ENCODE measurements around the gene SEMA4D. TPM values are rescaled to one million over a fixed set of nuclear protein-coding genes. Genes with fewer than 3 reads are reported as not detected.

Gene SEMA4D
- total RNA-seq, 2 donors from 2014 or later = 17.1 to 52.7 TPM

DNA sequence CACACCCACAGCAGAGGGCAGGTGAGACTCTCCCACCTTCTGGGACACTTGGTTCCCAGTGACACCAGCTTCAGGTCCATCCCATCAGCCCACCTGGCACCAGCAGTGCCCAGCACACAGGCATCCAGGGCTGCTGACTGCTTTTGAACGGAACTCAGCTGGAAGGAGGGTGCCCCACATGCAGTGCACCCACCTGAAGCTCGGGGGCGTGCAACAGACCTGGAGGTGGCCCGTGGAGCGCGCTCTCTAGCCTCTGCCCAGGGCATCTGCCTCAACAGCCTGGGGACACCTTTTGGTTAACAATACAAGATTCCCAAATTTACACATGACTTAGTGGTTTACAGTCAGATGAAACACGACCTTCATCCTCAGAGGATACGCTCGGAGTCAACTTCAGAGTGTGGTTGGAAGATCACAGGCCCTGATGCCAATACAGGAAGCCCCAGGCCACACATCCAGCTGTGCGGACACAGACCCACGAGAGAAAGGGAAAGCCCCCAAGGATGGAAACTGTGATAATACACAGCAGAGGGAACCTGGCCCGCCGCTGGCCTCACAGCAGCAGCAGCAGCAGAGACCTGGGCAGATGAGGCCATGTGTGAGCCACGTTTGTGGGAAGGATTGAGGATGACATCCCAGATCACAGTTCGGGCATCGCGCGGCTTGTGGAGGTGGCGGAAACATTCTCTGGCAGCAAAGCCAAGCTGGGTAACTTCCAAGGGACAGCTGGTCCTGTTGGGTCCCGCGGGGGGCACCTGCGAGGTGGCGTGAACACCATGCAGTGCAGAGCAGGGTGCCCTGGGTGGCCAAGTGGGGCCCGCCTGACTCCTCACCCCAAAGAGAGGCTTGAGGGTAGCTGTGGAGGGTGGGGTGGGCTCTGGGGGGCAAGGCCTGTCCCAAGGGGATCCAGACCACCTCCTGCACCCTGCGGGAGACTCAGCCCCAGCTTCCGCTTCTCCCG, 115.6 kb downstream of the SEMA4D start:
- Histone ChIP-seq H3K9me3 (no peaks in the 10 kb centered on the region), H3K27ac (no peak overlapping the region), H3K4me3 (no peak overlapping the region), H3K27me3 (replicated peaks; ENCODE audit: insufficient read depth) (no peaks in the 10 kb centered on the region), H3K36me3 (peaks cover 0 to 6% of the 10 kb centered on the region in 2 donors), H3K4me1 (replicated peaks) (no peaks in the 10 kb centered on the region)
- no peak for DNase-seq (ENCODE audit: low spot score)
- intact Hi-C loops (cut with DNase I) = no loop called here
- WGBS = 82% methylated on average over 22 of the region's 27 CpGs
- TF ChIP-seq, protein P1, sequence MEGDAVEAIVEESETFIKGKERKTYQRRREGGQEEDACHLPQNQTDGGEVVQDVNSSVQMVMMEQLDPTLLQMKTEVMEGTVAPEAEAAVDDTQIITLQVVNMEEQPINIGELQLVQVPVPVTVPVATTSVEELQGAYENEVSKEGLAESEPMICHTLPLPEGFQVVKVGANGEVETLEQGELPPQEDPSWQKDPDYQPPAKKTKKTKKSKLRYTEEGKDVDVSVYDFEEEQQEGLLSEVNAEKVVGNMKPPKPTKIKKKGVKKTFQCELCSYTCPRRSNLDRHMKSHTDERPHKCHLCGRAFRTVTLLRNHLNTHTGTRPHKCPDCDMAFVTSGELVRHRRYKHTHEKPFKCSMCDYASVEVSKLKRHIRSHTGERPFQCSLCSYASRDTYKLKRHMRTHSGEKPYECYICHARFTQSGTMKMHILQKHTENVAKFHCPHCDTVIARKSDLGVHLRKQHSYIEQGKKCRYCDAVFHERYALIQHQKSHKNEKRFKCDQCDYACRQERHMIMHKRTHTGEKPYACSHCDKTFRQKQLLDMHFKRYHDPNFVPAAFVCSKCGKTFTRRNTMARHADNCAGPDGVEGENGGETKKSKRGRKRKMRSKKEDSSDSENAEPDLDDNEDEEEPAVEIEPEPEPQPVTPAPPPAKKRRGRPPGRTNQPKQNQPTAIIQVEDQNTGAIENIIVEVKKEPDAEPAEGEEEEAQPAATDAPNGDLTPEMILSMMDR (IDR thresholded peaks at IDR 0.05) = no peak
- TF ChIP-seq POLR2A (IDR thresholded peaks at IDR 0.05) (no peak), POLR2AphosphoS5 (IDR thresholded peaks at IDR 0.05) (no peak)

DNA sequence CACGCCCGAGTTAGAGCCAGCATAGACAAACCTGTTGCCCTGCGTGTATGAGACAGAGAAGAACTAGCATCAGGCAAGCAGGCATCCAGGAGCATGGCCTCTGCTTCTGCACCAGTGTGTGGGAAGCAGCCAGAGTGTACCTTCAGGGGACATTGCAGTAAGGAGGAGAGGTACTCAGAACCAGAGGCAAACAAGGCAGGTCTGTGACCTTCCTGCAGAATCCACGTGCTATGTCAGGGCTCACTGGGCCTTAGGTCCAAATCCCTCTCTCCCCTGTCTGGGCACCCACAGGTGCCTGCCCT, 116.7 kb downstream of the SEMA4D start:
- no peaks in the 10 kb centered on the region for H3K27me3 ChIP-seq (replicated peaks; ENCODE audit: insufficient read depth)
- no peak for DNase-seq (ENCODE audit: low spot score)
- H3K4me1 ChIP-seq (replicated peaks) = no peaks in the 10 kb centered on the region
- H3K4me3 ChIP-seq = no peak overlapping the region
- H3K27ac ChIP-seq = no peak overlapping the region
- peaks cover 0 to 6% of the 10 kb centered on the region in 2 donors for H3K36me3 ChIP-seq
- intact Hi-C loops (cut with DNase I) = no loop called here
- WGBS = 97% methylated on average over 2 of the region's 4 CpGs
- H3K9me3 ChIP-seq = no peaks in the 10 kb centered on the region
- TF ChIP-seq POLR2A (IDR thresholded peaks at IDR 0.05) = no peak
- TF ChIP-seq, protein P1 (IDR thresholded peaks at IDR 0.05) = no peak
- no peak for TF ChIP-seq POLR2AphosphoS5 (IDR thresholded peaks at IDR 0.05)

DNA sequence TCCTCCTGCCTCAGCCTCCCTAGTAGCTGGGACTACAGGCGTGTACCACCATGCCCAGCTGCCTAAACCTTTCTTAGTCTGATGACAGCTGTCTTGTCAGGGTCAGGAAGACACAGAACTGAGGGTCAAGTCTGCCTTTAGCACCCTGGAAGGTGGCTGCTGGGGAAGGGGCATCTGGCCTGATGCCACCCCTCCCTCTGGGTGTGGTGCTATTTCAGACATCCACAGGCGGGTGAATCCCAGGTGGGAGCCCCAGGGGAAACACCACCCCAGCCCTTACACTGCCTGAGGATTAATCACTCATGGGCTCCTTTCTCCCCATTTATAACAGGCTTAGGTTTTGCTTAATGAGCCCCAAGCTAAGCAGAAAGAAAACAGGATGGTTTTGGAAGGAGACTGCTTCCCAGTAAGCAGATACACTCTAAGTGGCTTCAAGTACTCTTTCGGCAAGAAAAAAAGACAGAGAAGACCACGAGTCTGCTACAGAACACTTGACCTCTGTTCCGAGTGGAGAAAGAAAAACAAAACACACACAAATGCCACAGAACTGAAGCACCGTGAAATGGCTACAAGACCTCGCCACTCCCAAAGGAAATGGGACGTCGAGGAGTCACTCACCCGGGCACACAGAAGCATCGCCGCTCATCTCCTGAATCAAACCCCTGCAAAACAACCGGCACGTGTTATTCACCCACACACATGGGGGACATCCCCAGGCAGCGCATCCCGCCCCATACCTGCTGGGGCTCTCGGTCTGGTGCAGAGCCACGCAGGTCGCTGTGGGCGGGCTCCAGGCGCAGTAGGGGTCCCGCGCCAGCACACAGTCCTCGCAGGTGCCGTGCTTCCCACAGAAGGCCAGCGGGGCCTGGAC, 117.2 kb downstream of the SEMA4D start:
- Histone ChIP-seq H3K9me3 (no peaks in the 10 kb centered on the region), H3K4me3 (no peak overlapping the region), H3K27ac (no peak overlapping the region), H3K27me3 (replicated peaks; ENCODE audit: insufficient read depth) (no peaks in the 10 kb centered on the region), H3K36me3 (peaks cover 0 to 6% of the 10 kb centered on the region in 2 donors), H3K4me1 (replicated peaks) (no peaks in the 10 kb centered on the region)
- no peak for TF ChIP-seq POLR2A (IDR thresholded peaks at IDR 0.05)
- TF ChIP-seq, protein P1 (IDR thresholded peaks at IDR 0.05) = no peak
- no peak for TF ChIP-seq POLR2AphosphoS5 (IDR thresholded peaks at IDR 0.05)
- WGBS = 95% methylated on average over 25 of the region's 26 CpGs
- intact Hi-C loops (cut with DNase I) = no loop called here
- DNase-seq (ENCODE audit: low spot score) = no peak

DNA sequence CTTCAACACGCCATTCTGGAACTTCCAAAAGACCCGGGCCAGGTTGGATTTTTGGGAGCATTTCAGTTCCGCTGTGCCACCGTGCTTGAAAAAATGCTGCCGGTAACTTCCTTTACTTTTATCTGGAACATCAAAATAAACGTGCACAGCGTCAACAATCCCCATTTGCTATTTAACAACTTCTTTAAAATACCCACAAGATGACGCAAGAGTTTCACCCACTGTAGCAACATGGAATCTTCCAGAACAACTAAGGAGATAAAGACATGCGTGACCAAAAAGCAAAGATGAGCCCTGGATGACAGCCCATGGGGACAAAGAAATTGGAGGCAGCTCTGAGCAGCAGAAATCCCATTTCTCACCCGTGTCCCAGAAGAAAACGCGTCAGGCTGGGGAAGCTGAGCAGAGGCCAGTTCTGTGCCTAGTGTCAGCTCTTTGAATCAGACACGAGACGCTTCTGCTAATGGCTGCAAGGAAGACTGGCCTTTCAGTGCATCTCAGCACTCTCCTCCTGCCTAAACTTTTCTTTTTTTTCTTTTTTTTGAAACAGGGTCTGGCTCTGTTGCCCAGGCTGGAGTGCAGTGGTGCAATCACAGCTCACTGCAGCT, 118.3 kb downstream of the SEMA4D start:
- DNase-seq (ENCODE audit: low spot score) = no peak
- peak; percentile 25 for TF ChIP-seq POLR2AphosphoS5 (IDR thresholded peaks at IDR 0.05)
- no peak for TF ChIP-seq POLR2A (IDR thresholded peaks at IDR 0.05)
- TF ChIP-seq, protein P1 (IDR thresholded peaks at IDR 0.05) = no peak

More for the DNA sequence above, 118.3 kb downstream of the SEMA4D start:
- no peaks in the 10 kb centered on the region for H3K9me3 ChIP-seq
- intact Hi-C loops (cut with DNase I) = no loop called here
- H3K27me3 ChIP-seq (replicated peaks; ENCODE audit: insufficient read depth) = no peaks in the 10 kb centered on the region
- 78% methylated on average over 14 of the region's 14 CpGs for WGBS
- H3K27ac ChIP-seq = no peak overlapping the region
- no peak overlapping the region for H3K4me3 ChIP-seq
- H3K4me1 ChIP-seq (replicated peaks) = no peaks in the 10 kb centered on the region
- peaks cover 0 to 6% of the 10 kb centered on the region in 2 donors for H3K36me3 ChIP-seq

Data from prostate gland (tissue), 2 donors.